Stimulated activated naive CD4-positive, alpha-beta T cell treated with Interleukin-2 at 50 U/mL for 16 hours (primary cell): Measurements from ENCODE around the gene ZNF519.
"Not testable (repeated sequence)": the region's sequence is repeated elsewhere in the genome, so short reads cannot be mapped to it uniquely, and the experiment has no call there.

ENCODE experiments used
- DNase-seq: peaks from one replicate; lab custom pipeline; 2025; lab: John Stamatoyannopoulos, UW

Gene ZNF519

GRCh38 chr18:14147935-14148865, 16.0 kb upstream of the ZNF519 start:
- not testable (repeated sequence) for DNase-seq

- DNase-seq: not testable (repeated sequence)
These were observed 14.5 kb upstream of the ZNF519 start for GRCh38 chr18:14146771-14147170.

- not testable (repeated sequence) for DNase-seq
These were observed 13.5 kb upstream of the ZNF519 start for GRCh38 chr18:14145581-14146338.

GRCh38 chr18:14145021-14145420, 12.8 kb upstream of the ZNF519 start:
- not testable (repeated sequence) for DNase-seq

DNA sequence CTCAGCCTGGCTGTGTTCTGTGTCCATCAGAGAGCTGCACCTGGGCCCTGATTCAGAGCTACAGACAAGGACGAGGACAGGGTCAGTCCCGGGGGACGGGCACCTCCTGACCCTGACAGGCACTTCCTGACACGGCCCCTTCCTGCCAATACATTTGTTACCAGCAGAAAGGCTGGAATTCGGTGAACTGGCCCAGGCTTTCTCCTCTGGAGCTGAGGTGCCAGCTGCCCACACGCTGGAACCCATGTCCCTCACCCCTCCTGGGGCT, 12.3 kb upstream of the ZNF519 start:
- no peak for DNase-seq

DNA sequence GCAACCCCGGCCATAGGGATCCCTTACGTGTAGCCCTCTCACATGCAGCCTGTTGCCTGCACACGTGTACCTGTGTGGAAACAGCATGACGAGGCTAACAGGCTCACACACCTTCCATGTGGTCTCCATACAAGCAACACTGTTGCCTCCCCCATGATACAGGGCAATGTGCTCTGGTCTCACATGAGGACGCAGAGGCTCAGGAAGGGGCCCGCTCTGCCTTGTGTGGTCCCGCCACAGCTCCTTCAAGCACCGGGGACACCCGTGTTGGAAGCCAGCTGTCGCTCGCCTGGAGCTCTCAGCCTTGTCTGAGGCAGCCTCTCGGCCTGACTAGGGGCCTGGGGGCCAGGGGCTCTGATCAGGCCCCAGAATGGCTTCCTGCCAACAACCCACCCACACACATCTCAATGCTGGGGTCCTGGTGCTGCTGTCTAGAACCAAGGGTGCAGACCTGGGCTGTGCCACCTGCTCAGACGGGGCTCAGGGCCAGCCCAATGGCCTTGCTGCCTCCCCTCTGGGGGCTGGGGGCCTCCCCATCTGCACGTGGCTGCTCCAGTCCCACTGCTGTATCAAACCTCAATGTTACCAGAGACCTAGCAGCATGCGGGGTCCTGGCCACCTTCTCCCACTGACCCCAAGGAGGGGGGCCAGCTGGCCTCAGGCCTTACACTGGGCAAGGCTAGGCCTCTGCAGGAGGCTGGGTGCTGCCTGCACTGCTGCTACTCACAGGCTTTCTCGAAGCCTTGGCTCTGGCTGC, 11.8 kb upstream of the ZNF519 start:
- not testable (repeated sequence) for DNase-seq

DNA sequence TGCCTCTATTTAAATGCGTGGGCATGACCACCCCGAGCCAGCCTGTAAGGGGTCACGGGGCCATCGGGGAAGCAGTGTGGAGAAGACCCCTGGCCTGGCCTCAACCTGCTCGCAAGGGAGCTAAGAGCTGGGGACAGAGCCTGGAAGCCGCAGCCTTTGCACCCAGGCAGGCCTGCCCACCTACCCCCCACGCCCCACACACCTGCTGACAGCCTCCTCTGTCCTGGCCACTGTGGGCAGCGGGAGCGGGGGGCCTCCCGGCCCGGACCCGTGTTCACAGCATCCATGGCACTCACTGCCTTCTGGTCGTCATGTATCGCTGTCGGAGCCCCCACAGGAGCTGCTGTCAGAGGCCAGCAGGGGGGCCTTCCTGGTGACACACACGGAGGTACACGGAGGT, 11.2 kb upstream of the ZNF519 start:
- not testable (repeated sequence) for DNase-seq

DNA sequence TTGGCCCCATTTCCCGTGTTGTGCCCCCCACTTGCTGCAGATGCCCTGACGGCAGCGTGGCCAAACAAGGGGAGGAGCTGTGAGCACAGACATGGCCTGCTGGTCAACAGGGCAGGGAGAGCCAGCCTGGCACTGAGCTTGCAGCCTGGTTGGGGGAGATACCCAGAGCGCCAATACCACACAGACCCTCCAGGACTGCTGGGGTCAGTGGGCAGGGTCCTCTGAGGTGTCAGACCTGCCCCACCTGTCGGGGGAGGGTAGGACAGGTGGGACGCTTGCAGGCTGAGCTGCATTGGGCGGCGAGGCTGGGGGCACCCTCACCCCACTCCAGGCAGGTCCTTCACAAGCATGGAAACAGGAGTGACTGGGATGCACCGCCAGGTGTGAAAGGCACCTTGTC, 9.9 kb upstream of the ZNF519 start:
- DNase-seq: not testable (repeated sequence)

GRCh38 chr18:14139583-14139982, 7.3 kb upstream of the ZNF519 start:
- DNase-seq: not testable (repeated sequence)

GRCh38 chr18:14137971-14138370, 5.7 kb upstream of the ZNF519 start:
- not testable (repeated sequence) for DNase-seq

GRCh38 chr18:14131696-14132270, 452 bp downstream of the ZNF519 start:
- DNase-seq: not testable (repeated sequence)

GRCh38 chr18:14130804-14131203, 1.4 kb downstream of the ZNF519 start:
- DNase-seq: not testable (repeated sequence)

GRCh38 chr18:14124689-14125088, 7.5 kb downstream of the ZNF519 start:
- no peak for DNase-seq

DNA sequence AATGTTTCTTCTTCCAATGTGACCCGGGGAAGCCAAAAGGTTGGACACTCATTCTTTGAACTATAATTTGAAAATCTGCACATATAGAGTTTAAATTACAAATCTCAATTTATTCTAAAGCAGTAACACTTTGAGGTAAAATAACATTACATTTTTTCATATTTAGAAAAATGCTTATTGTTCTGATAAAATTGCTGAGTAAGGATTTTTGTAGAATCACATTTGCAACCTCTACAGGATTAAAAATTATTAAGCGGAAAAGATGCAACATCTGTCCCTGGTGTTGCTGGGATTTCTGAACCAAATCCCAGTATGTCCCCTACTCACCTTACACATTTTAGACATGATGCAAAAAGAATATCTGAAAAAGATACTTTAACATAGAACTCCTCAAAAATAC, 10.1 kb downstream of the ZNF519 start:
- no peak for DNase-seq

DNA sequence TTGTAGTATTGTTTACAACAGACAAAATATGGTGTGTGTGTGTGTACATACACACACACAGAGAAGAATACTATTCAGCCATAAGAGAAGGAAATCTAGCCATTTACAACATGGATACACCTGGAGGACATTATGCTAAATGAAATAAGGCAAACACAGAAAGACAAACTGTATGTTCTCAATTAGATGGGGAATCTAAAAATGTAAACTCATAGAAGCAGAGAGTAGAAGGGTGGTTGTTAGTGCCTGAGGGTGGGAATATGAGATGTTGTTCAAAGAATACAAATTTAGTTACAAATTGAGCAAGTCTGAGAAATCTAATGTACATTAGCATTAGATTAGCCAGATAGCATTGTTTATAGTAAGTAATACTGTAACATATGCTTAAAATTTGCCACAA, 11.3 kb downstream of the ZNF519 start:
- no peak for DNase-seq

DNA sequence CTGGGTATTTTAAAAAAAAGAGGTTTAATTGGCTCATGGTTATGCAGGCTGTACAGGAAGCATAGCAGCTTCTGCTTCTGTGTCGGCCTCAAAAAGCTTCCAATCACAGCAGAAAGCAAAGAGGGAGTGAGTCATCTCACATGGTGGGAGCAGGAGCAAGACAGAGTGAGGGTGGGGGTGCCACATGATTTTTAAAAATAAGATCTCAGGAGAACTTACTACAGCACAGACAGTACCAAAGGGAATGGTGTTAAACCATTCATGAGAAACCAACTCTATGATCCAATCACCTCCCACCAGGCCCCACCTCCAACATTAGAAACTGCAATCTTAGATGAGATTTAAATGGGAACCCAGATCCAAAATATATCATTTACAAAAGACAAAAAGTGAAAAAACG, 14.6 kb downstream of the ZNF519 start:
- no peak for DNase-seq

DNA sequence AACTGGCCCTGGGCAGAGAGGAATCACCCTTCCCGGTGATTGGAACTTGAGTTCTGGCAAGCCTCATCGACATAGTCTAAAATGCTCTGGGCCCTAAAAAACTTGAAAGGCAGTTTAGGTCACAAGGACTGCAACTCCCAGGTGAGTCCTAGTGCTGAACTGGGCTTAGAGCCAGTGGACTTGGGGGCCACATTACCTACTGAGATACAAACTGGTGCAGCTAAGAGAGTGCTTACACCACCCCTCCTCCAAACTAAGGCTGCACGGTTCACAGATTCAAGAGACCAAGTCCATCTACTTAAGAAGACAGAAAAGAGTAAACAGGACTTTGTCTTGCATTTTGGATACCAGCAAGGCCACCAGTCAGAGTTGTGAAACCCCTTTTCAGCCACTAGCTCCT, 25.3 kb downstream of the ZNF519 start:
- DNase-seq: no peak

DNA sequence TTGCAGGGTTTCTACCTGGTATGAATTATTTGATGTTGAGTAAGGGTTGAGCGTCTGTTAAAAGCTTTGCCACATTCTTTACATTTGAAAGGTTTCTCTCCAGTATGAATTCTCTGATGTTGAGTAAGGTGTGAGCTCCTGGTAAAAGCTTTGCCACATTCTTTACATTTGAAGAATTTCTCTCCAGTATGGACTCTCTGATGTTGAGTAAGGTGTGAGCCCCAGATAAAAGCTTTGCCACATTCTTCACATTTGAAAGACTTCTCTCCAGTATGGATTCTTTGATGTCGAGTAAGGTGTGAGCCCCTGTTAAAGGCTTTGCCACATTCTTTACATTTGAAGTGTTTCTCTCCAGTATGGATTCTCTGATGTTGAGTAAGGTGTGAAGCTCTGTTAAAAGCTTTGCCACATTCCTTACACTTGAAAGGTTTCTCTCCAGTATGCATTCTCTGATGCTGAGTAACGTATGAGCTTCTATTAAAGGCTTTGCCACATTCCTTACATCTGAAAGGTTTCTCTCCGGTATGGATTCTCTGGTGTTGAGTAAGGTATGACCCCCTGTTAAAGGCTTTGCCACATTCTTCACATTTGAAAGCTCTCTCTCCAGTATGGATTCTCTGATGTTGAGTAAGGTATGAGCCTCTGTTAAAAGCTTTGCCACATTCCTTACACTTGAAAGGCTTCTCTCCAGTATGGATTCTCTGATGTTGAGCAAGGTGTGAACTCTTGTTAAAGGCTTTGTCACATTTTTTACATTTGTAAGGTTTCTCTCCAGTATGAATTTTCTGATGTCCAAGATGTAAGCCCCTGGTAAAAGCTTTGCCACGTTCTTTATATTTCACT, 27.1 kb downstream of the ZNF519 start:
- no peak for DNase-seq

DNA sequence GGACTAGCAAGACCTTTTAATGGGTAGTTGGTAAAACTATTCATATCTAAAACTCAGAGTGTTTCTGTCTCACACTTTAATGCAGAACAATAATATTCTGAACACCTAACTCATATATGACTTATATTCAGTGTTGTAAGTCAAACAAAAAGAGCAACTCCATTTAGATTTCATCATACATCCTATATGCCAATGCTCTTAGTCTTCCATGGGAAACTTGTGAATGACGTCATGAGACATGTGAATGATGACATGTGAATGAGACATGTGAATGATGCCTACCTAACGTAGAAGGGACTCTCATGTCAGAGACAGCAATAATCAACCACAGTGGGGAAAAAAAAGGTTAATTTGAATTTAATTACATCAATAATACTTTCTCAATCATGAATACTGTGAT, 28.0 kb downstream of the ZNF519 start:
- no peak for DNase-seq

DNA sequence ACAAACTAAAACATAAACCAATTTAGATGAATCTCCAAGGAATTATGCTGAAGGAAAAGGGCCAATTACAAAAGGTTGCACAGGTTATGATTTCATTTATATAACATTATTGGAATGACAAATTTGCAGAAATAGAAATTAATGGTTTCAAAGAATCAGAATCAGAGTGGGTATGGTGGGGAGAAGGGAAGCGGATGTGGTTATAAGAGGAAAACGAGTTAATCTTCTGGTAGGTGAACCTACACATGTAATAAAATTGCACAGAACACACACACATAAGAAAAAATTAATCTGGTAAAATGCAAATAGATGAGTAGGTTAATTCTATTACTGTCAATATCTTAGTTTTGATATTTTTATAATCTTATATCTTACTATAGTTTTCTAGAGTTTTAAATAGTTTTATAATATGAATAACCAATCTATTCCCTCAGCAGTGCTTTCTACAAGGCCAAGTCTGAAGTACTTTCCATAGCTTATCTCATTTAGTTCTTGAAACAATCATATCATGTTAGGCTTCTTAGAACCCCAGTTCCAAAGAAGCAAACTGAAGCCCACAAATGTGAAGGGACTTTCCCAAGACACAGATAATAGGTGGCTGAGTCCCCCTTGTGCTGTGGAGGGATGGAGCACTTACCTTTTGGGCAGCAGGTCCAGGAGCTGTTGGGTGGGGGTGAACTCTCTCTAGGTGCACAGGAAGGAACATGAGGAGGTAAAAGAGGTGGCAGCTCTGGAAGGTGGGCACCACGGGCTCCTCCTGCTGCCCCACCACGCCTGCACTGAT, 31.5 kb downstream of the ZNF519 start:
- DNase-seq: no peak
